Measurements from ENCODE around the gene ICA1. TPM values are rescaled to one million over a fixed set of nuclear protein-coding genes. Genes with fewer than 3 reads are reported as not detected.

Gene ICA1
- total RNA-seq, 1 donor from 2014 or later: 27.0 TPM

GRCh38 chr7:8177109-8177933 lies 84.6 kb downstream of the ICA1 start:
- intact Hi-C loops (cut with DNase I): no loop called here
- Histone ChIP-seq H3K9me3 (no peaks in the 10 kb centered on the region), H3K27ac (peak overlapping the region; percentile 43), H3K36me3 (no peaks in the 10 kb centered on the region), H3K27me3 (no peaks in the 10 kb centered on the region), H3K4me1 (no peaks in the 10 kb centered on the region), H3K4me3 (no peak overlapping the region)
- TF ChIP-seq CTCF (IDR thresholded peaks at IDR 0.05): no peak
- ATAC-seq (peak; percentile 46), DNase-seq (no peak)

- intact Hi-C loops (cut with DNase I): no loop called here
- no peaks in the 10 kb centered on the region for H3K9me3 ChIP-seq
- H3K27ac ChIP-seq: peak overlapping the region; percentile 43
Measured at GRCh38 chr7:8176370-8177081, 85.4 kb downstream of the ICA1 start.

GRCh38 chr7:8175929-8176369 lies 86.0 kb downstream of the ICA1 start:
- H3K27ac ChIP-seq: no peak overlapping the region
- DNase-seq (no peak), ATAC-seq (no peak)
- no peaks in the 10 kb centered on the region for H3K9me3 ChIP-seq
- no peaks in the 10 kb centered on the region for H3K27me3 ChIP-seq
- no peaks in the 10 kb centered on the region for H3K4me1 ChIP-seq
- intact Hi-C loops (cut with DNase I): no loop called here
- no peak overlapping the region for H3K4me3 ChIP-seq
- H3K36me3 ChIP-seq: no peaks in the 10 kb centered on the region
- no peak for TF ChIP-seq CTCF (IDR thresholded peaks at IDR 0.05)

More at GRCh38 chr7:8176370-8177081, 85.4 kb downstream of the ICA1 start:
- Histone ChIP-seq H3K4me1 (no peaks in the 10 kb centered on the region), H3K27me3 (no peaks in the 10 kb centered on the region), H3K36me3 (no peaks in the 10 kb centered on the region), H3K4me3 (no peak overlapping the region)
- ATAC-seq (peak; percentile 79), DNase-seq (no peak)
- no peak for TF ChIP-seq CTCF (IDR thresholded peaks at IDR 0.05)

GRCh38 chr7:8172372-8173354 lies 89.3 kb downstream of the ICA1 start:
- no peaks in the 10 kb centered on the region for H3K27me3 ChIP-seq
- intact Hi-C loops (cut with DNase I): no loop called here
- no peaks in the 10 kb centered on the region for H3K9me3 ChIP-seq
- TF ChIP-seq CTCF (IDR thresholded peaks at IDR 0.05): no peak
- ATAC-seq: no peak
- H3K36me3 ChIP-seq: no peaks in the 10 kb centered on the region
- no peak overlapping the region for H3K27ac ChIP-seq
- no peaks in the 10 kb centered on the region for H3K4me1 ChIP-seq
- no peak for DNase-seq
- no peak overlapping the region for H3K4me3 ChIP-seq

GRCh38 chr7:8169171-8169570 lies 92.8 kb downstream of the ICA1 start:
- intact Hi-C loops (cut with DNase I): no loop called here
- no peak for TF ChIP-seq CTCF (IDR thresholded peaks at IDR 0.05)
- no peaks in the 10 kb centered on the region for H3K9me3 ChIP-seq
- no peak overlapping the region for H3K4me3 ChIP-seq
- no peaks in the 10 kb centered on the region for H3K36me3 ChIP-seq
- H3K27ac ChIP-seq: no peak overlapping the region
- no peaks in the 10 kb centered on the region for H3K4me1 ChIP-seq
- DNase-seq (no peak), ATAC-seq (no peak)
- no peaks in the 10 kb centered on the region for H3K27me3 ChIP-seq

All from upper lobe of right lung (tissue), 1 donor.